NCI-H187 treated with DMSO at 0.1 percent for 48 hours (cell line): ENCODE measurements around the gene RPL32.
"Not testable (repeated sequence)": the region's sequence is repeated elsewhere in the genome, so short reads cannot be mapped to it uniquely, and the experiment has no call there.

Experiments used
- DNase-seq: peaks from one replicate; lab custom pipeline; 2025; lab: John Stamatoyannopoulos, UW

The RPL32 gene

GRCh38 chr3:12808587-12808986, 32.8 kb downstream of the RPL32 start:
- DNase-seq, result no peak

GRCh38 chr3:12807601-12808359, 33.6 kb downstream of the RPL32 start:
- no peak for DNase-seq

GRCh38 chr3:12807066-12807465, 34.3 kb downstream of the RPL32 start:
- no peak for DNase-seq

DNA sequence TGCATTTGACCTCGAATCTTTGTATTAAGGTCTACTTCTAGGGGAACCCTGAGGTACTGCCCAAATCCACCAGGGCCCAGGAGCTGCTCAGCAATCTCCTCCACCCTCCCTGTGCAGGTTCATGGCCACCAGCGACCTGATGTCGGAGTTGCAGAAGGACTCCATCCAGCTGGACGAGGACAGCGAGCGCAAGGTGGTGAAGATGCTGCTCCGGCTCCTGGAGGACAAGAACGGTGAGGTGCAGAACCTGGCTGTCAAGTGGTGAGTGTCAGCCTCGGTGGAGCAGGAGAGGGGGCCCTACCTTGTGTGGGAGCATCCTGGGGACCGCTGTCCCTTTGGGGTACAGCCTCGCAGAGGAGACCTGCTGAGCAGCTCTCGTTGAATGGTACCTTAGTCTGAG, 38.0 kb downstream of the RPL32 start:
- no peak for DNase-seq

GRCh38 chr3:12799525-12800440, 41.6 kb downstream of the RPL32 start:
- no peak for DNase-seq

DNA sequence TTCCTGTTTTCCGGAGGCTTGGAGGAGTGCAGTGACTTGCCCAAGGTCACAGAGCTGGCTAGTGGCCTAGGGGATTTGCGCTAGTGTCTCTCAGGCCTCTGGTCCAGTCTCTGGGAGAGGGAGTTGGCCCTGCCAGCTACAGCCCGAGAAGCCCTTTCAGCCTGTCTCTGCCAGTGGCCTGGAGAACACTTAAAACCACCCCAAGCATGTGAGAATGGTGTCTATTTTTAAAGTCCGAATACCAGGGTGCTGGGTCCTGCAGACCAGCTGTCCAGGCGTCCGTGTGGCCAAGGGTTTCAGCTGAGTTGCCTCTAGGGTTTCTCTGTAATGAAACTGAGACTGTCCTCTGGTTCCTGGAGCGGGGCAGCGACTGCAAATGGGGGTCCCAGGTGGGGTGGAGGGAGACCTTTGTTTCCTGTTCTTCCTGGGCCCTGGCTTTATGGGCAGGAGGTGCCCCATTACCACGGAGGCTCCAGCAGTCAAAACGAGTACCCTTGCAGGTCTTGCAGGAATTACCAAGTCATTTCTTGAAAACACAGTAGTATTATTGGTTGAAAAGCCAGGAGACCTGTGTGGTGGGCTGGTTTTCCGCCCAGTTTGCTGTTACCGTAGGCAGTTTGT, 42.7 kb downstream of the RPL32 start:
- no peak for DNase-seq

- DNase-seq, result no peak
Observed at GRCh38 chr3:12797892-12798558, 43.3 kb downstream of the RPL32 start.

GRCh38 chr3:12797124-12797891, 44.1 kb downstream of the RPL32 start:
- DNase-seq, result no peak

GRCh38 chr3:12796171-12797123, 44.9 kb downstream of the RPL32 start, which contains the start of gene CAND2:
TSS of gene CAND2 (plus strand) at chr3:12796680. CDS start at chr3:12796721, 41 bp downstream.
- DNase-seq, result no peak

DNA sequence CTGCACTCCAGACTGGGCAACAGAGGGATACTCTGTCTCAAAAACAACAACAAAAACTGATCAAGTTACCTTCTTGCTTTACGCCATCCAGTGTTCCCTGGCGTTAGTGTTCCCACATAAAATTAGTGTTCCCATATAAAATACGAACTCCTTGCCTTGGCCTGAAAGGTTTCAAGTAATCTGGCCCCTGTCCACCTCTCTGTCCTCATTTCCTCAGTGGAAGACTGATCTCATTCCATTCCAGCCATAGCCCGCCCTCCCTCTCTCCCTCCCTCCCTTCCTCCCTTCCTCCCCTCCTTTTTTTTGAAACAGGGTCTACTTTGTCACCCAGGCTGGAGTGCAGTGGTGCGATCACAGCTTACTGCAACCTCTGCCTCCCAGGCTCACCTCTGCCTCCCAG, 47.7 kb downstream of the RPL32 start:
- DNase-seq, result no peak

- DNase-seq, result no peak
Observed at GRCh38 chr3:12791430-12791829, 49.9 kb downstream of the RPL32 start.

DNA sequence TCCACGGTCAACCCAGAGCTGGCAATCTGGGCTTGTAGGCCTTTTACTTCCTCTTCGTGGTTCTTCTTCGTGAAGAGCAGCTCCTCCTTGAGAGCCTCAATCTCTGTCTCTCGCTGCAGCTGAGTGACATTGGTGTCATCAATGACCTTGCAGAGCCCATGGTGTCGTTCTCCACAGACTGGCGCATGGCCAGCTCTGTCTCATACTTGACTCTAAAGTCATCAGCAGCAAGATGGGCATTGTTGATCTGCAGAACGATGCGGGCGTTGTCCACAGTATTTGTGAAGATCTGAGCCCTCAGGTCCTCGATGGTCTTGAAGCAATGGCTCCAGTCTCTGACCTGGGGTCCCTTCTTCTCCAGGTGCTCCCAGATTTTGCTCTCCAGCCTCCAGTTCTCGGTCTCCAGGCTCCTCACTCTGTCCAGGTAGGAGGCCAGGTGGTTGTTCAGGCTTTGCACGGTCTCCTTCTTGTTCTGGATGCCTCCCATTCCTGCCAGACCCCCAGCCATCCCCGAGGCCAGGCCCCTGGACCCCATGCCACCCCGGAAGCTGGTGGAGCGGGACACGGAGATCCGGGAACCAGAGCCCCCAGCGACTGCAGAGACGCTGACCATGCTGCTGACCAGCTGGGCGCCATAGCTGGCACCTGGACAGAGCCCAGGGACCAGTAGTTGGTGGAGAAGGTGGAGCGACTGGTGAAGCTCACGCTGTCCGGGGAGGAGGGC, 53.2 kb downstream of the RPL32 start:
- not testable (repeated sequence) for DNase-seq

GRCh38 chr3:12787346-12787745, 54.0 kb downstream of the RPL32 start:
- not testable (repeated sequence) for DNase-seq

GRCh38 chr3:12785096-12785495, 56.3 kb downstream of the RPL32 start:
- no peak for DNase-seq
